Measurements from ENCODE around the gene IQCE.

DNA sequence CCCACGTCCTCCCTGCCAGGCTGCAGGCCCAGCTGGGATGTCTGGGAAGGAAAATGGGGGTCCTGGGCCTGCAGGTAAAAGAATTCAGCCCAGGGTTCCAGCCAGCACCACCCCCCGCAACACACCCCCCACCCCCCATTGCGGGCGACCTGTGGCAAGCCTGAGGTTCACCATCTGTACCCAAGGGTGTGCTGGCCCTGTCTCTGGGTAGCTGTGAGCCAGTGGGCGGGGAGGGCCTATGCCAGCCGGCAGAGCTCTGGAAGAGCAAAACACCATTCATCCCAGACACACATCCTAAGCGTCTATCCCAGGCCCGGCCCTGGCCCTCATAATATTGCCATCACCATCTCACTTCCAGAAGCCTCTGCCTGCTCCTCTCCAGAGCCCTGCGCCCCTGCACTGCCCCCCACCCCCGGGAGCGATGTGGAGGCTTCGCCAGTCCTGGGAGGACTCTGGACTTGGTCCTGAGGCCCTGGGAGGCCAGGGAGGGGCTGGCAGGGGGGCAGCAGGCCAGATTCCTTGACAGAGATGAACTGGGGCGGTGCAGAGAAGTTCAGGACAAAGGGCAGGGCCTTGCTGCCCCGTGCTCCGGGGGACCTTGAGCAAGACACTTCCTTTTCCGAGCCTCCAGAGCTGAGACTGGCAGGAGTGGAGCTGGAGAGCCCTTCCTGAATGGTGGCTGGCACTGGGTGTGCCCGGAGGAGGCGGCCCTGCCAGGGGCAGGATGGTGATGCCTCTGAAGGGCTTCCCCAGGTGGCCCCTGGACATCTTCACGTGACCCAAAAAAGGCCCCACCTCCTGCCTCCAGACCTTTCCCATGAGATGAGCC is 64.3 kb downstream of the IQCE start:
- no peak for TF ChIP-seq EP300 (IDR thresholded peaks at IDR 0.05; ENCODE audit: borderline replicate concordance)
- no peak for TF ChIP-seq YY1 (IDR thresholded peaks at IDR 0.05; ENCODE audit: low read depth)
- TF ChIP-seq, protein P1, sequence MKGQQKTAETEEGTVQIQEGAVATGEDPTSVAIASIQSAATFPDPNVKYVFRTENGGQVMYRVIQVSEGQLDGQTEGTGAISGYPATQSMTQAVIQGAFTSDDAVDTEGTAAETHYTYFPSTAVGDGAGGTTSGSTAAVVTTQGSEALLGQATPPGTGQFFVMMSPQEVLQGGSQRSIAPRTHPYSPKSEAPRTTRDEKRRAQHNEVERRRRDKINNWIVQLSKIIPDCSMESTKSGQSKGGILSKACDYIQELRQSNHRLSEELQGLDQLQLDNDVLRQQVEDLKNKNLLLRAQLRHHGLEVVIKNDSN (IDR thresholded peaks at IDR 0.05), result no peak
- TF ChIP-seq FOXM1 (IDR thresholded peaks at IDR 0.05; ENCODE audit: borderline replicate concordance, low read depth), result no peak
- no peak for TF ChIP-seq RAD21 (IDR thresholded peaks at IDR 0.05; ENCODE audit: low read depth)
- TF ChIP-seq, protein P2, sequence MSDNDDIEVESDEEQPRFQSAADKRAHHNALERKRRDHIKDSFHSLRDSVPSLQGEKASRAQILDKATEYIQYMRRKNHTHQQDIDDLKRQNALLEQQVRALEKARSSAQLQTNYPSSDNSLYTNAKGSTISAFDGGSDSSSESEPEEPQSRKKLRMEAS (IDR thresholded peaks at IDR 0.05), result no peak
- no peak for TF ChIP-seq EGR1 (IDR thresholded peaks at IDR 0.05)
- no peak for TF ChIP-seq CEBPB (IDR thresholded peaks at IDR 0.05)
